Measurements from ENCODE around the gene THSD4.

The THSD4 gene

DNA sequence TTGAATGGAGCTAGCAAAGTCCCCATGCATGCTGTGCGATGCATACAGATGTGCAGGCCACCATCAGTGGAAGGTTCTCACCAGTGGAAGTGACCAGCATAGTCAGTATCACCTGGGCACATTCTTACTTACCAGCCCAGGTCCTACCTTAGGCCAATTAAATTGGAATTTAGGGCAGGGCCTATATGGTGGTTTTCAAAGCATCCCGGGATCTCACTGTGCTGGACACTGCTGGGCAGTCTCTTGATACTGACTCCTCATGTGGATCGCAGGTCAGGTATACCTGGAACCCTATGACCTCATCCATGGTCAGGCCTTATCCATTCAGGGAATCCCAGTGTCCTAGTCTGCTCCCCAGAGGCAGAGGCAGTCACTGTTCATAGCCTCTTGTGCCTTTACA lies 358.5 kb downstream of the THSD4 start:
- DNase-seq: no peak

DNA sequence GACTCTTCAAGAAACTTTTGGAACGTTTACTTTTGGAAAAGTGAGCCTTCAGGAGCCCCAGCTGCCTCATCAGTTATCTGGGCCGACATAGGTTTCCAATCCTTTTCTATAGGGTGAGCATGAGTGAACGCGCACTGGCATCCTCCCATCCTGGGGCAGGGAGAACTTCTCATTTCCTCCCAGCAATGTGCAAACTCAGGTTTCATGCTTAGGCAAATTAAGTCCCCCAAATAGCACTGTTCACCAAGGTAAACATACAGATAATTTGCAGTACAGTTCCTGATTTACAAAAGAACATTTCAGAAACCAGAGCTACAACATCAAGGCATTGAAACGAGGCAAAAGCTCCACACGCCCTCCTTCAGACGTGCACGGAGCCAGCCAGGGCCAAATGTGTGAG lies 361.6 kb downstream of the THSD4 start:
- DNase-seq: no peak

DNA sequence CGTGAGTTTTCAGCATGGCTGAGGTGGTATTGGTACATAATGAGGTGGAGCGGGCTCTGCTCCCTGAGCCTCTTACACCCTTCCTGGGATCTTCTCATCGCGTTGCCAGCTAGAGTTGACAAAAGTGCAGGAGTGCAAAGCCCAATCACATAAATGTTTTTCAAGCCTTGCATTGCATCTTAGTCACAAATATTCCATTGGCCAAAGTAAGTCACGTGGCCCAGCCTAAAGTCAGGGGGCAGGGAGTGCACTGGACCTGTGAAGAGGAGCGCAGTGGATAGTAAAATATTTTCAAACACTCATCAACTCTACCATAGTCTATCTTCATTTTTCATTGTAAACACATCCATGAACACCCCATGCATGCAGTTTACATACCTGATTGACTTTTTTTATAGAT lies 365.3 kb downstream of the THSD4 start:
- no peak for DNase-seq

DNA sequence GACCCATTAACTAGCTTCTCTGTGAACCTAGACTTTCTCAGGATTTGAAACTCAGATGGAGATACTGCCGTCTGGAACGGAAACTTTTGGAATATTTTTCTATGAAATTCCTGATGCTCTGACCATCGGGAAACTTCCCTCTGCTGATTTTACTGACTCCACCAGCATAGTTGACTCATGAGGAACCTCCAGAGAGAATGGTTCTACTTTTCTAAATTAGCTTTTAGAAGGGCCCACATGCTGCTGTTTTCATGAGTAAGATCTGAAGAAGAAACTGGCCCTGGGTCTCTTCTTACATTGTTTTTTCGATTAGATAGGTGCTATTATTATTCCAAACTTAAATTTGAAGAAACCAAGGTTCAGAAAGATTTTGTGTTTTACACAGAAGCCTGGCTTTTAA lies 368.8 kb downstream of the THSD4 start:
- DNase-seq: no peak

DNA sequence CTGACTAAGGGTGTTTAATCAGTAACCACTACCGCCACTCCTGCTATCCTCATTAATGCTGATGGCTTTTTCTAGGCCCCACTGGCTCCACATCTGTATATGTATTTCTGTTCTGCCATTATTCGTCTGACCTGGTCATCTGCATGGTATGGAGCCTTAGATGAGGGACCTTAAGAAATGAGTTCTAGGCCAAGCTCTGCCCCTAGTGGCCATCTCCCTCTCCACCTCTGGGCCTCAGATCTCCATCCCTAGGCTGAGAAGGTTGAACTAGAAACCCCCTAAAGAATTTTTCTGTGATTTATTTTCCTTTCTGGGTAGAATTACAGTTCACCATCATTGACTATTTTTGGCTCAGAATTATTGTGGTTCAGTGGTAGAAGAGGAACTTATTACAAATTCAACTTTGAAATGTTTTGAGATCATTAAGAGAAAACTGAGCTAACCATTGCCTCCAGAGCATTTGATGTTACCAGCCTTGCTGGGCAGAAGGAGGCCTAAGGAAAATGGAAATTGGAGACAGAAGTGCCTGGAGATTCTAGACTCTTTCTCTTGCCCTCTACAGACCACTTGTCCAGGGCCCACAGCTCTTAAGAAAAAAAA lies 369.9 kb downstream of the THSD4 start:
- no peak for DNase-seq

DNA sequence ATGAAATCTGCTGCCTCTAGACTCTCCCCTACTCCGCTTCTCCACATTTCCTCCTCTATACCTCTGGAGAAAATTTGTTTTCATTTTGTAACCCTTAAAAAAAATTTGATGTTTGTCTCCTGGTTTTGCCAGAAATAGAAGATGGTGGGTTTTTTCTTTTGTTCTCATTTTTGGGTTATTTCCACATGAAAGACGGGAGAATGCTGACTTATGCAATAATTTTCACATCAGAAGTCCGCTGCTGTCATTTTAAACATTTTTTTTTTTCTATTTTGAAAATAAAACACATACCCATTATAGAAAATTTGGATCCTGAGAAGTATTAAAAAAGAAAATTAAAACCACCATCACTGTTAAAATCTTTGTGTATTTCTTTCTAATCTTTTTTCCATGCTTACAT lies 374.3 kb downstream of the THSD4 start:
- no peak for DNase-seq

DNA sequence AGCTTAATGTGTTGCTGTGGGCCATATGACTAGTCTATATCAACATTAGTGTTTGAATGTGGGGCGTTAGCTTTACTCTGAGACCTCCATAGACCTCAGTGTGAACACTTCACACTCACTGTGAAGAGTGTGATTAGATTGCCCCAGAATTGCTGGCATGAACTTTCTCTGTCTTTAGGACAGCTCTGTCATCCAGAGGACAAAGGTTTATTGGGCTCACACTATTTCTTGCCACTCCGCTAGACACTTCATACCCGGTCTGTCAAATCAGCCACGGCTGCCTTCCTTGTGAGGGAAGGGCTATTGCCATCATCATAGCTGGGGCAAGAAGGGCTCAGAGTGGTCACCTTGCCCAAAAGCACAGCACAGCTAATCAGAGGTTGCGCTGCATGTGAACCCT lies 378.3 kb downstream of the THSD4 start:
- no peak for DNase-seq

DNA sequence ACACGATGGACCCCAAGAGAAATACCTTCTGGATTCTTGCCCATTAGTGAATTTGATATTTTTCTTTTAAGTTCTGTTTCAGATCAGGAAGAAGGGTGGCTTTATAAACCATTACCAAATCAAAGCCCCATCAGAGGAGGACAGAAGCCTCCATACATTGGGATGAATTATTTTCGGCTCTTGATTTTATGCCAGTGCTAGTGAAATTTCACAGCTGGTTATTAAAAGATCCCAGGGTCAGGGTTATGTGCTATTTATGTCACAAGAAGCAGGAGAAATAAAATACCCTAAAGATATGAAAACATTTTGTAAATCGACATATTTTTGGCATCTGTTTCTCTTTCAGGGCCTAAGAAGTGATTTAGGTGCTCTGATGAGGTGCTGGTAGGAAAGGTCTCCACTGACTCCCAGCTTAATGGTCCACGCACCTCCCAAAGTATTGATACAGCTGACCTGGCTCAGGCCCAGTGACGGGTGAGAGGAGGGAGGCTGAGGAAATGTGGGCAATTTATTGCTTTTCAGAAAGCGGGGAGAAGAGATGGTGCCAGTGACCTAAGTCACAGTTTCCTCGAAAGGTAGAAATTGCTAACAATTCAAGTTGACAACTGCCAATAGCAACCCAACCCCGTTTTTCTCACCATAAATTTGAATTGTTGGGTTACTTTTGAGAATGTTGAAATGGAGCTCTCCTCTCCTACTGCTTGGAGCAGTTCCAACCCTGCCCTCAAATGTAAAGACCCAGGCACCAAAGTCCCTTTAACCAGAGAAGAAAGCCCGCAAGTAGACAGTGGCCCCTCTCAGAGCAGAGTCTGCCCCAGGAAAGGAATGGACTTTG lies 379.5 kb downstream of the THSD4 start:
- DNase-seq: no peak

DNA sequence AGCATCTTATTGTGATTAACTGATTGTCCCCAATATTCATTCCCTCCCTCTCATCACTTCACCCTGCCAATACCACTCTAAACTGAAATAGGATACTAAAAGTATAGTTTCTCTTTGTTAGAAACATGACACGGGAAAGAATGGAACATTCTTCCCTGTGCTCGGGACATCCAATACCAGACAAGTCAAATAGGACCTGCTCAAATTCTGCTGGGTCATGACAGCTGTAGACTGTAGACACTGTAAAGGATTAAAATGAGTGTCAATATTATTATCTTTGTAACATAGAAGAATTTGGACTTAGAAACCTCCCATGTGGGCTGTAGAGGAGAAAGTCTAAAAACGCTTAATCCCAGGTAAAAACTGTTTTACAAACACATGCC lies 380.1 kb downstream of the THSD4 start:
- no peak for DNase-seq

DNA sequence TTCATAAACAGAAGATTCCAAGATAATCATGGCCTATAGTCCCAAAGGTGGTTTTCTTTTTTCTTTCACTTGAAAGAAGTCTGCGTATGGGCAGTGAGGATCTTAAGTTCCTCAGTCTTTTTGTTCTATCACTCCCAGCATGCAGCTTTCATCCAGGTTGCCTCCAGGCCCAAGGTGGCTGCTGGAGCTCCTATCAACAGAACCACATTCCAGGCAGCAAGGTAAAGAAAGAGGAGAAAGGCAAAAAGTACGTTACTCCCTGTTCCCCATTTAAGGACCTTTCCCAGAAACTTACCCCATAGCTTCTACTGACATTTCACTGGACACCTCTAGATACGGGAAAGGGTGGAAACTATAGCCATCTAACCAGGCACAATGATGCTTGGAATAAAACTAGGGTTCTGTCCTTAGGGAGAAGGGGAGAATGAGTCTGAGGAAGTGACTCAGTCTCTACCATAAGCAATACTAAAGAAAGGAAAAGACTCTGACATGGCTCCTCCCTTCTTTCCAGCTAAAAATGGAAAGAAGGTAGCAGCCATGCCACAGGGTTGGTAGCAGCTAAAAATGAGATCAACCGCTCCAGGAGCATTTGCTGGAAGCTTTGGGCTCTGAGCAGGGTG lies 381.2 kb downstream of the THSD4 start:
- DNase-seq: no peak

DNA sequence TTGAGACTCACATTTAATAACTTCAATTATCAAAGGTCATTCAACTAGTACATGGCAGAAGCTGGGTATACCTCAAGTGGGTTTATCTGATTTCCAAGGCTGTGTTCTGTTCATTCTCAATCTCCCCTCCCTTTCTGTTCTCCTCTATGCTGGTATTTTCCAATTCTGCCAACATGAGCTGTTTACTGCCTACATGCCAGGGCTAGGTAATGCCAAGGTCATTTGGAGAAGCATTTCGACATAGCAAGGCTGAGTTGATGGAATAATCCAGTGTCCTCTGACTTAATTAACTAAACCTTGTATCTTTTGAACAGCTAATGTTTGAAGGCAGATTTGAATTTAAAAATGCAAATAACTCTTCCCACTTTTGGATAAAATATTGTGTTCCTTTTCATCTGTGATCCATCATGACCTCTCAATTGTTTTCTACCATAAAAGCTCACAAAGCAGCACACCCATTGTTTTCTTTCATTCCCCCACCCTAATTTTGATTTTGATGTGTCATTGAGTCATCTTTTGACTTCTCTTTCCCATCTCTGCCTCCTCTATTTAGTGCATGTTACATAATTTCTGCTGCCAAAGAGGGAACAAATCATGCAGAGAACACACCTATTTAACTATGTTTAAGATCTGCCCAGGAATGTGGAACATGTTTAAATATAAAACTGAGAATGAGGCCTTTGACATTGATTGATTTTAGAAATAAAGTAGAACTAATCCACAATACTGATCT lies 386.2 kb downstream of the THSD4 start:
- DNase-seq: no peak

DNA sequence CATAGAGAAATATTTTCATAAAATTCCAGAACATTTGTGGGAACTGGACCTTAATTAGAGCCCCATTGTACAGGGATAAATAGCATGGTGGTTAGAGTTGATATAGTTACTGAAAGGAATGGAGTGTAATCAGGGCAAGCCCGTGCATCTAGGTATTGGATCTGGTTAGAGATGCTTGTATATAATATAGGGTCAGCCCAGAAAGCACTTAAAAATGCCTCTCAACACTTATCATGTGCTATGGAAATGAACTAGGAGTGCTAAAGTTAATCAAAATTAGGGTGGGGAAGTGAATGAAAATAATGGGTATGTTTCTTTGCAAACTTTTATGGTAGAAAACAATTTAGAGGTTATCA lies 386.8 kb downstream of the THSD4 start:
- DNase-seq: no peak

DNA sequence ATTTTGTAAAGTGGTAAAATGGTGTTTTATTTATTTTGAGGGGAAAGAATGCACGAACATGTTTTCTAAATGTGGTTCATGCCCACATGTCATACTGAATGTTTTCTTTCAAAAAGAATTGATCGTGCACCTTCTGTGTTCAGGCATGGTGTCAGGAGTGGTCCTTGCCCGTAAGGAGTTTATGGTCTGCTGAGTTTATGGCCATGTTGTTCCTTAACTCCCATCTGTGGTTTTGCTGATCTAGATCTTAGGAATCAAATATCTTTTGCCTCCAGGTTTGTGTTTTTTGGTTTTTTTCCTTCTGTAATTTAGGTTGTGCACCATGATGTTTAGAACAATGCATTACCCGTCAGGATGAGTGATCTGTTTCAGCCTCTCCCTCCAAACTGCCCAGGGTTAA lies 390.7 kb downstream of the THSD4 start:
- no peak for DNase-seq

DNA sequence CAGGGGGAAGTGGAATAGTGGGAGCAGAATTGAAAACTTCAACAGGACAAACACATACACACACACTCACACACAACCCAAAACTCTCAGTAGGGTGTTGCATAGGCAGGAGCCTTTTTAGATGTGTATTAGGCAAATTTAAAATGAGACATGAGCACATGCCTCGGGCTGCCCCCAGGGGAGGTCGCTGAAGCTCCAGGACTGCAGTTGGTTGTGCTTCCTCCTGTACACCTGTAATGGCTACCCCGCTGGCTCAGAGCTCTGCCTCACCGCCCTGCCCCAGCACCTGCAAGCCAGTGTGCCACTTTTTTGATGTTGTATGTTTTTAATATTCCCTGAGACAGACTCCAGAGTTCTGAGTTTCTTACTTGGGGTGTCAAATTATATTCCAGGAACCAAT lies 391.7 kb downstream of the THSD4 start:
- DNase-seq: no peak

DNA sequence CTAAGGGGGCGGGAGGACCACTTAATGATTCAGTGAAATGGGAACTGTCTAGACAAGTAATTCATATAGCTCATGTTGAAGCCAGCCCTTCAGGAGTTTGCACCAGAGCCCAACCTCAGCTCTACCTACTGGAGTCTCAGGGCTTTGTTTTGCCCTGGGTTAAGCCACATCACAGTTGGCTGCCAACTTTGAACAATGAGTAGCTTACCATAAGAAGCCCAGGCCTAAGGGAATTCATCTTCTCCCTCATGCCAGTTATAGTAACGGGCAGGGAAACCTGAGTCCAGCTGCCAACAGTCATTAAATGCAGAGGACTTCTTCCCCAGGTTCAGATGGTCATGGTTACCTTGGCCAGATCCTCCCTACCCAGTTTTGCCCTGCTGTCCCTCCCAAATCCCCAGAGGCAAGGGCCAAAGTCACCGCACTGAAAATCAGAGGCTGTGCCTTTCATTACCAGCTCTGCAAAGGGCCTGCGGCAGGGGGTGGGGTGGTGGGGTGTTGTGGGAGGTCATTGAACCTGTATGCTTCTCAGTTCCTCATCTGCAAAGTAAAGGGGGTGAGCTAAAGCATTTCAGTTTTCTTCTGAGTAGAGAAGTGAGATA lies 392.9 kb downstream of the THSD4 start:
- DNase-seq: no peak

DNA sequence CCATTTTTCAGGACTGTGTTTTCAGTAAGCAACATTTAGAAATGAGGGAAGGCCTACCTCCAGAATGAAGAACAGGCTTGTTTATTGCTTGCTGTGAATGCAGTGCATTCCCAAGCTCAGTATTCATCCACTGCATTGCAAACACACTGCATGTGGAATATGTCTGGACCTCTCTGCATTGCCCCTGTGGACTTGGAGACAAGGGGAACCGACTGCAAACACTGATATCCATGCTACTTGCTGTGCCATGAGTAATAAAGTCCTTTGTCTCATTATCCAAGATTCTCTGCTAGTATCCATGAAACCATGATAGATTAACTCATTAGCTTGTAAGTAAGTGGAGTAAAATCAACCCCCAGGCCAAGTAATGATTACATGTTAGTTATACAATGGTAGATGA lies 393.9 kb downstream of the THSD4 start:
- no peak for DNase-seq

DNA sequence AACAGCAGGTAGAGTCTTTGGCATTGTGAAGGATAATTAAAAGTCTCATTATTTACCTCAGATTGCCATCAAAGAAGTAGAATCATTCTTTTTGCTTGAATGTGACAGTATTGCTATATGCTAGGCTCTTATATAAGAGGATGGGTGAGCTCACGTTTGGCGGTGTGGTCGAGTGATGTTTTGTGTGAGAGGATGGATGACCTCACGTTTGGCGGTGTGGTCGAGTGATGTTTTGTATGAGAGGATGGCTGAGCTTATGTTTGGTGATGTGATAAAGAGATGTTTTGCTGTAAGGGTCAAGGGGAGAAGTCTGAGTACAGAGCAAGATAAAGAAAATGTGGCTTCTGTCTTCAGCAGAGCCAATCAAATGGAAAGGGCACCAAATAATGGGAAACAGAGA lies 395.5 kb downstream of the THSD4 start:
- DNase-seq: no peak

DNA sequence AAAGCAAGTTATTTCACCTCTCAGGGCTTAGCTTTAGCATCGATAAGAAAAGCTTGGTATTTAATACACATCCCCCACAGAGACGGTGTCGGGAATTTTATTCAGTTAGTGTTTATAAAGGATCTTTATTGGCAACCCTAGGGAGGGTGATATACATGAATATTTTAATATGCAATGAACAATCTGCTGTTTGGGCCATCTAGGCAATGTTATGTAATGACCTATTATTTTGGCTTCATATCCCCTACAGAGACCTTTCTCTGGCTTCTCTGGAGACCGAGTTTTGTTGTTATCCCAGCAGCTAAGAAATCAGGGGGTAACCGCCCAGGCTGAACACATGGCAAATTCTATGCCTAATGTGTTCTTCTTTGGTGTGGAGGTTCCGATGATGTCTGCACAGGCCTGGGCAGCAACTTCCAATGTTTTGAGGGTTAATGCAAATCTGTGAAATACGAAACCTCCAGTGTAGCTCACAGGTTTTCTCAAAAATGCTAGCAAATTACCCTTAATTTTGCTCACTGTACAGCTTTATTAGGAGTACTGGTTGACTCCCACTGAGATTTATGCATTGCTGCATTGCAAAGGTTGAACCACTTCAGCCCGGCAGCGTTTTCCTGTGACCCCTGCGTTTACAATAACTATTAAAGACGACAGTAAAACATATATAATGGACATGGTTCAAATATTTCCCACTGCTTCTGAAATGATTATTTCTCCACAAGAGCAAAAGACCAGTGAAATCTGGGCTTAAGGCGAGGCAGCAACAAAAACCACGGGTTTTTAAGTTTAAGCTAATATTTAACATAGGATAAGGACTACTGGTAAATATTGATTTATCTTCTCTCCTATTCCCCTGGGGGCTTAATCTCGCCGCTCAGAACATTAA lies 396.8 kb downstream of the THSD4 start:
- no peak for DNase-seq

DNA sequence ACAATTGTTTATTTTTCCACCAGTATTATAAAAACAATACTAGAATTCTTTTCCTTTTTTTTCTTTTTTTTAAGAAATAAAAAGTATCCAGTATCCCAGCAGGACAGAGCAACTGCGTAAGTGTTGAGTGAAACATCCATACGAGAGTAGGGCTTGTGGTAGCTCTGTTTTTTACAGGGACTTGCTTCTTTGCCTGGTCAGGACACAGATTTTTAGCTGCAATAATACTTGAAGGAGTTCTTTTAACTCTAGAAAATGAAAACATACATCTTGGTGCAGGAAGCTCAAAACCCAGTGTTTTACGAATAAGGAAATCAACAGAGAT lies 397.4 kb downstream of the THSD4 start:
- DNase-seq: no peak

DNA sequence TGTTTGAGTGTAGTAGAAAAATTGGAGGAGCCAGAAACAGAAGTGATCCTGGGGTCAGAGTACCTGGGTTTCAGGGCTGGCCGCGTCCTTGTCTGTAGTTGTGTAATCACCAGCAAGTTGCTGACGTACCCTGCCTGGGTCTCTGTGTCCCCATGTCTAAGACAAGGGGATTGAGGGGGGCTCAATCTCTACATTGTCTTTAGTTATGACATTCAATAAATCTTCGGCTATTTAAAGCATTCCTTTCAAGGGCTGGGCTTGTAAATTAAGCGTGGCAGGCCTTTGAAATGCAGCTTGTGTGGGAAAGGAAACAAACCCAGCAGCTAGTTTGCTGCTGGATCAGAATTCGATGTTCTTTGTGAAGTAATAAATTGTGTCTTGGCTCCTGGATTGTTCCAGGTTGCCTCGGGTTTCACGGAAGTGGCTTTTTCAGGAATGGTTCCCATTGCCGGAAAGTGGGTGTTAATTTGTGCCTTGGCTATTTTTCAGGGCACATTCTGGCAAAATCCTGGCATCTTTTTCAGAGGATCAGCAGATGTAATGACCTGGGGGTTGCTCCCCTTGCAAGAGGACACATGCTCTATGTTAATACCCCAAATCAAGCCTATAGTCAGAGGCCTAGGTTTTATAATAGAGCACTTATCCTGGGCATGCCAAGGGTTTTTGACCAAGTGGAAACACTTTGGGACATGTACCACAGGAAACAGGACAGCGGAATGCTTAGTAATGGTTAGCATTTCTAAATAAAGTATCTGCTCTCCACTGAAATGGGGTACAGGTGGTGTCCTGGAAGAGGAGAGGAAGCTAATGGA lies 400.3 kb downstream of the THSD4 start:
- DNase-seq: no peak

DNA sequence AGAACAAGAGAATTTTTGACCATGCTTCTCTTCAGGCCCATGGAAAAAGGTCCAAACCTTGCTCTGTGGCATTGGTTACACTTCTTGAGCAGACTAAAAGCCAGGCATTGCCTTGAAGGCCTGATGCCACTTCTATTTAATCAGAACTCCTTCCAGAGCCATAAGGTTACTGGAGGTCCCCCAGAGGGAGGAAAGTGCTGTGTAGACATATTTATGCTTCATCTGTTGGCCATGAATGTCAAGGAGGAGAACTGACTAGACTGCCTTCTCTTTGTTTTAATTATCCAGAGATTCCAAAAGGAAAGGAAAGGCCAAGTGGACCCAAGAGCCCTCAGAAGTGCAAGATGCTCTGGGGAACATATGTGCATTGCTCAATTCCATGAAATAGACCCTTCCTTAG lies 402.5 kb downstream of the THSD4 start:
- DNase-seq: no peak

DNA sequence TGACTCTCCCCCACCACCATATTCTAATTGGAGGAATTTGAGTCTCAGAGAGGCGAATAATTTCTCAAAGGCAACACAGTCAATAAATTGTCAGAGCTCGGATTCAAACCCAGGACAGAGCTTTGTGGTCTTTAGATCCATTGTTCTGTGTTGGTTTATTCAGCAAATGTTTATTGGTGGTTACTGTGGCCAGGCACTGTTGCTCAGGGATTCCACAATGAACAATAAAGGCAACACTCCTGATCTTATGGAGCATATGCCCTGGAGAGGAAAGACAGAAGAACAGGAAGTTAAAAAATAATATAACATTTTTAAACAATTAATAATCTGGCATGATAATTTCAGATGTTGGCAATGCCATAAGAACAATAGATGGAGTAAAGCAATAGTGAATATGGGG lies 403.4 kb downstream of the THSD4 start:
- no peak for DNase-seq

Data from bone marrow (tissue), 2 donors.